Stimulated activated naive CD8-positive, alpha-beta T cell treated with anti-CD3 and anti-CD28 coated beads, Interleukin-15, amount 100 ng/mL, for 72 hours (primary cell): ENCODE results near the gene FDXACB1.

Experiments used
- ATAC-seq: fragments of 150-1000 bp; cut with Tn5 transposase; 2 replicates; pipeline ENCODE4 v1.10.0; 2021; ENCODE audit warnings: mild to moderate bottlenecking, moderate library complexity
- DNase-seq, 2 donors: peaks; one replicate each; pipeline ENCODE4 v3.0.0; 2021 to 2022
- H3K27ac Mint-ChIP-seq, 2 donors: one replicate each; pipeline ENCODE4 v1.8.0; 2022; ENCODE audit warnings: mild to moderate bottlenecking in 2 of 2, mixed read lengths in 2 of 2, moderate library complexity in 2 of 2
- H3K27me3 Mint-ChIP-seq: one replicate; pipeline ENCODE4 v1.8.0; 2022; ENCODE audit warnings: mixed read lengths
- H3K4me1 Mint-ChIP-seq: one replicate; pipeline ENCODE4 v1.8.0; 2022; ENCODE audit warnings: mild to moderate bottlenecking, mixed read lengths
- H3K4me3 Mint-ChIP-seq, 2 donors: one replicate each; pipeline ENCODE4 v1.8.0; 2022; ENCODE audit warnings: mild to moderate bottlenecking in 2 of 2, mixed read lengths in 2 of 2, moderate library complexity in 1 of 2
- H3K9me3 Mint-ChIP-seq, 2 donors: one replicate each; pipeline ENCODE4 v1.8.0; 2022; ENCODE audit warnings: mixed read lengths in 2 of 2

Gene FDXACB1

GRCh38 chr11:111871693-111872161 lies 7.2 kb downstream of the FDXACB1 start:
- H3K4me1 Mint-ChIP-seq = peaks cover 10% of the 10 kb centered on the region
- H3K27ac Mint-ChIP-seq = peak overlapping the region; percentile 89 to 95
- peak overlapping the region; percentile 93 to 95 for H3K4me3 Mint-ChIP-seq
- no peaks in the 10 kb centered on the region for H3K9me3 Mint-ChIP-seq
- no peaks in the 10 kb centered on the region for H3K27me3 Mint-ChIP-seq
- DNase-seq (no peak), ATAC-seq (no peak)

- no peaks in the 10 kb centered on the region for H3K9me3 Mint-ChIP-seq
- peak within 1 kb of the TSS; percentile 93 to 95 for H3K4me3 Mint-ChIP-seq
- ATAC-seq (peak; percentile 91), DNase-seq (peak; percentile 86 to 89)
- H3K27me3 Mint-ChIP-seq = no peaks in the 10 kb centered on the region
- H3K27ac Mint-ChIP-seq = peak within 1 kb of the TSS; percentile 89 to 95
- peaks cover 10% of the 10 kb centered on the region for H3K4me1 Mint-ChIP-seq
Observed at GRCh38 chr11:111870886-111871692, 7.9 kb downstream of the FDXACB1 start, which contains the start of gene ALG9. Gene ALG9, minus strand, starts transcription at chr11:111871581. Its CDS starts 99 bp downstream, at chr11:111871482.

GRCh38 chr11:111870522-111870885 lies 8.5 kb downstream of the FDXACB1 start:
- DNase-seq (no peak), ATAC-seq (peak; percentile 13)
- Mint-ChIP-seq H3K27ac (peak overlapping the region; percentile 89 to 95), H3K9me3 (no peaks in the 10 kb centered on the region), H3K4me1 (peaks cover 10% of the 10 kb centered on the region), H3K27me3 (no peaks in the 10 kb centered on the region), H3K4me3 (peak overlapping the region; percentile 93 to 95)

- no peak for ATAC-seq
- Mint-ChIP-seq H3K4me1 (peaks cover 10% of the 10 kb centered on the region), H3K27ac (no peak overlapping the region), H3K9me3 (no peaks in the 10 kb centered on the region), H3K27me3 (no peaks in the 10 kb centered on the region), H3K4me3 (peak overlapping the region; percentile 34 to 40)
- DNase-seq = no peak
Observed at GRCh38 chr11:111870113-111870512, 8.9 kb downstream of the FDXACB1 start.

GRCh38 chr11:111860257-111860656 lies 18.7 kb downstream of the FDXACB1 start:
- Mint-ChIP-seq H3K27me3 (no peaks in the 10 kb centered on the region), H3K4me3 (no peak overlapping the region), H3K27ac (no peak overlapping the region), H3K4me1 (no peaks in the 10 kb centered on the region), H3K9me3 (no peaks in the 10 kb centered on the region)
- DNase-seq = no peak
- no peak for ATAC-seq

- Mint-ChIP-seq H3K4me1 (no peaks in the 10 kb centered on the region), H3K9me3 (no peaks in the 10 kb centered on the region), H3K4me3 (no peak overlapping the region), H3K27me3 (no peaks in the 10 kb centered on the region), H3K27ac (no peak overlapping the region)
- DNase-seq = no peak
- no peak for ATAC-seq
Observed at GRCh38 chr11:111855506-111855905, 23.5 kb downstream of the FDXACB1 start.

GRCh38 chr11:111852103-111852502 lies 26.9 kb downstream of the FDXACB1 start:
- H3K27ac Mint-ChIP-seq = no peak overlapping the region
- DNase-seq = no peak
- H3K27me3 Mint-ChIP-seq = no peaks in the 10 kb centered on the region
- no peaks in the 10 kb centered on the region for H3K4me1 Mint-ChIP-seq
- no peak overlapping the region for H3K4me3 Mint-ChIP-seq
- no peaks in the 10 kb centered on the region for H3K9me3 Mint-ChIP-seq
- ATAC-seq = no peak

- Mint-ChIP-seq H3K4me3 (no peak overlapping the region), H3K9me3 (no peaks in the 10 kb centered on the region), H3K27ac (no peak overlapping the region), H3K4me1 (no peaks in the 10 kb centered on the region), H3K27me3 (no peaks in the 10 kb centered on the region)
- DNase-seq (no peak), ATAC-seq (no peak)
Observed at GRCh38 chr11:111851636-111852035, 27.3 kb downstream of the FDXACB1 start.

GRCh38 chr11:111851067-111851466 lies 27.9 kb downstream of the FDXACB1 start:
- no peak overlapping the region for H3K4me3 Mint-ChIP-seq
- DNase-seq (no peak), ATAC-seq (no peak)
- no peak overlapping the region for H3K27ac Mint-ChIP-seq
- H3K27me3 Mint-ChIP-seq = no peaks in the 10 kb centered on the region
- H3K4me1 Mint-ChIP-seq = no peaks in the 10 kb centered on the region
- H3K9me3 Mint-ChIP-seq = no peaks in the 10 kb centered on the region

- Mint-ChIP-seq H3K9me3 (no peaks in the 10 kb centered on the region), H3K27ac (no peak overlapping the region), H3K27me3 (no peaks in the 10 kb centered on the region), H3K4me3 (no peak overlapping the region), H3K4me1 (no peaks in the 10 kb centered on the region)
- ATAC-seq = no peak
- no peak for DNase-seq
Observed at GRCh38 chr11:111849631-111850030, 29.3 kb downstream of the FDXACB1 start.

GRCh38 chr11:111846636-111847035 lies 32.3 kb downstream of the FDXACB1 start:
- H3K9me3 Mint-ChIP-seq = no peaks in the 10 kb centered on the region
- peak overlapping the region in 1 of 2 donors; percentile 48 for H3K27ac Mint-ChIP-seq
- ATAC-seq = no peak
- no peaks in the 10 kb centered on the region for H3K4me1 Mint-ChIP-seq
- DNase-seq = no peak
- no peaks in the 10 kb centered on the region for H3K27me3 Mint-ChIP-seq
- H3K4me3 Mint-ChIP-seq = no peak overlapping the region

GRCh38 chr11:111846063-111846462 lies 32.9 kb downstream of the FDXACB1 start:
- no peaks in the 10 kb centered on the region for H3K4me1 Mint-ChIP-seq
- H3K27me3 Mint-ChIP-seq = no peaks in the 10 kb centered on the region
- no peaks in the 10 kb centered on the region for H3K9me3 Mint-ChIP-seq
- no peak overlapping the region for H3K4me3 Mint-ChIP-seq
- H3K27ac Mint-ChIP-seq = no peak overlapping the region
- DNase-seq = no peak
- no peak for ATAC-seq

- Mint-ChIP-seq H3K27me3 (no peaks in the 10 kb centered on the region), H3K9me3 (no peaks in the 10 kb centered on the region), H3K27ac (no peak overlapping the region), H3K4me3 (no peak overlapping the region), H3K4me1 (no peaks in the 10 kb centered on the region)
- ATAC-seq = no peak
- DNase-seq = no peak
Observed at GRCh38 chr11:111845276-111846028, 33.5 kb downstream of the FDXACB1 start.

- H3K4me1 Mint-ChIP-seq = no peaks in the 10 kb centered on the region
- no peak for ATAC-seq
- no peak overlapping the region for H3K27ac Mint-ChIP-seq
Observed at GRCh38 chr11:111843661-111844060, 35.3 kb downstream of the FDXACB1 start.

GRCh38 chr11:111841370-111842053 lies 37.5 kb downstream of the FDXACB1 start:
- Mint-ChIP-seq H3K4me1 (peaks cover 10% of the 10 kb centered on the region), H3K27ac (no peak overlapping the region), H3K9me3 (no peaks in the 10 kb centered on the region), H3K4me3 (no peak overlapping the region), H3K27me3 (no peaks in the 10 kb centered on the region)
- DNase-seq (peak; percentile 68 to 78), ATAC-seq (peak; percentile 89)

More at GRCh38 chr11:111843661-111844060, 35.3 kb downstream of the FDXACB1 start:
- Mint-ChIP-seq H3K27me3 (no peaks in the 10 kb centered on the region), H3K9me3 (no peaks in the 10 kb centered on the region), H3K4me3 (no peak overlapping the region)
- no peak for DNase-seq
